ENCODE measurements around the gene TYK2.
"Not testable (repeated sequence)": the region's sequence is repeated elsewhere in the genome, so short reads cannot be mapped to it uniquely, and the experiment has no call there.

Gene TYK2

GRCh38 chr19:10407096-10407495 lies 26.7 kb upstream of the TYK2 start:
- DNase-seq (ENCODE audit: low read depth): no peak

- DNase-seq (ENCODE audit: low read depth): no peak
Measured at GRCh38 chr19:10406191-10406590, 25.8 kb upstream of the TYK2 start.

- no peak for DNase-seq (ENCODE audit: low read depth)
Measured at GRCh38 chr19:10404888-10405820, 24.8 kb upstream of the TYK2 start.

GRCh38 chr19:10403137-10404021 lies 23.0 kb upstream of the TYK2 start, which contains the start of gene CDC37:
CDC37 (minus strand) TSS chr19:10403542; CDS start chr19:10403479, 63 bp downstream.
- peak; percentile 97 for DNase-seq (ENCODE audit: low read depth)

GRCh38 chr19:10402441-10403038 lies 22.2 kb upstream of the TYK2 start:
- no peak for DNase-seq (ENCODE audit: low read depth)

- DNase-seq (ENCODE audit: low read depth): no peak
Measured at GRCh38 chr19:10399878-10400277, 19.5 kb upstream of the TYK2 start.

- not testable (repeated sequence) for DNase-seq (ENCODE audit: low read depth)
Measured at GRCh38 chr19:10399340-10399739, 19.0 kb upstream of the TYK2 start.

GRCh38 chr19:10398819-10399218 lies 18.4 kb upstream of the TYK2 start:
- no peak for DNase-seq (ENCODE audit: low read depth)

GRCh38 chr19:10395917-10396316 lies 15.5 kb upstream of the TYK2 start:
- no peak for DNase-seq (ENCODE audit: low read depth)

- no peak for DNase-seq (ENCODE audit: low read depth)
Measured at GRCh38 chr19:10395436-10395835, 15.1 kb upstream of the TYK2 start.

GRCh38 chr19:10395003-10395402 lies 14.6 kb upstream of the TYK2 start:
- DNase-seq (ENCODE audit: low read depth): no peak

- DNase-seq (ENCODE audit: low read depth): no peak
Measured at GRCh38 chr19:10393137-10393536, 12.8 kb upstream of the TYK2 start.

GRCh38 chr19:10392120-10392519 lies 11.7 kb upstream of the TYK2 start:
- DNase-seq (ENCODE audit: low read depth): no peak

GRCh38 chr19:10390652-10391286 lies 10.4 kb upstream of the TYK2 start:
- peak; percentile 46 for DNase-seq (ENCODE audit: low read depth)

GRCh38 chr19:10389863-10390262 lies 9.5 kb upstream of the TYK2 start:
- DNase-seq (ENCODE audit: low read depth): no peak

GRCh38 chr19:10388957-10389356 lies 8.6 kb upstream of the TYK2 start:
- DNase-seq (ENCODE audit: low read depth): peak; percentile 74

GRCh38 chr19:10384580-10384979 lies 4.2 kb upstream of the TYK2 start:
- no peak for DNase-seq (ENCODE audit: low read depth)

GRCh38 chr19:10383223-10383499 lies 2.8 kb upstream of the TYK2 start:
- DNase-seq (ENCODE audit: low read depth): not testable (repeated sequence)

GRCh38 chr19:10379880-10380312 lies 476 bp downstream of the TYK2 start:
- DNase-seq (ENCODE audit: low read depth): no peak

- no peak for DNase-seq (ENCODE audit: low read depth)
Measured at GRCh38 chr19:10378124-10378523, 2.2 kb downstream of the TYK2 start.

GRCh38 chr19:10377140-10377640 lies 3.2 kb downstream of the TYK2 start:
- not testable (repeated sequence) for DNase-seq (ENCODE audit: low read depth)

- no peak for DNase-seq (ENCODE audit: low read depth)
Measured at GRCh38 chr19:10374931-10375330, 5.4 kb downstream of the TYK2 start.

Measured in activated gamma-delta T cell treated with anti-CD3 and anti-CD28 coated beads, Interleukin-2, amount 50 U/mL, for 16 hours (primary cell).